SK-N-SH (cell line): Measurements from ENCODE around the gene TBC1D9B. TPM values are rescaled to one million over a fixed set of nuclear protein-coding genes. Genes with fewer than 3 reads are reported as not detected.

Experiments
- CTCF ChIA-PET: fragments of 300-600, 350-600 bp; formaldehyde crosslinking; extraction: SDS; loops from one replicate; lab custom pipeline; 2021; lab: Yijun Ruan, JAX
- POLR2A ChIA-PET: fragments of 350-600 bp; sonication (Branson Sonifier 250); formaldehyde crosslinking; extraction: SDS; loops from one replicate; lab custom pipeline; 2020; ENCODE audit warnings: antibody characterized with exemption, inconsistent platforms; lab: Yijun Ruan, JAX
- DNase-seq: peaks from one replicate; pipeline ENCODE4 v3.0.0; 2012
- H2AFZ ChIP-seq: fragments of 200-600 bp; sonication (generic); 2 replicates; pipeline ENCODE4 v1.8.1; 2016; ENCODE audit warnings: antibody characterized with exemption, mild to moderate bottlenecking, low read depth
- H3F3A ChIP-seq: fragments of 200-600 bp; sonication (generic); replicated peaks from 2 replicates; pipeline ENCODE3; 2016; ENCODE audit warnings: antibody characterized with exemption, mild to moderate bottlenecking; ENCODE audit not compliant: insufficient read depth
- H3K27ac ChIP-seq, 2 experiments: fragments of 200-500 bp in 1 of 2; fragments of 200-600 bp in 1 of 2; sonication (Bioruptor generic) in 1 of 2; sonication (generic), shearing (Covaris generic) in 1 of 2; 2 replicates each; pipeline versions ENCODE4 v1.5.1 to v1.6.1; 2014 to 2016; ENCODE audit warnings: low read depth in 2 of 2, inconsistent platforms in 1 of 2, low read length in 1 of 2, mild to moderate bottlenecking in 1 of 2, mixed read lengths in 1 of 2
- H3K27me3 ChIP-seq: fragments of 200-600 bp; sonication (generic), shearing (Covaris generic); 2 replicates; pipeline ENCODE4 v1.6.1; 2016; ENCODE audit warnings: mixed run types; ENCODE audit not compliant: insufficient read depth
- H3K36me3 ChIP-seq, 2 experiments: fragments of 200-500 bp in 1 of 2; fragments of 200-600 bp in 1 of 2; sonication (Bioruptor generic) in 1 of 2; sonication (generic) in 1 of 2; replicated peaks in 1 of 2; 2 replicates each; pipeline versions ENCODE3 to v1.5.1; 2014 to 2016; ENCODE audit warnings: low read length in 1 of 2, mild to moderate bottlenecking in 1 of 2; ENCODE audit not compliant: insufficient read depth in 2 of 2, control insufficient read depth in 1 of 2
- H3K4me1 ChIP-seq, 2 experiments: fragments of 200-500 bp in 1 of 2; fragments of 200-600 bp in 1 of 2; sonication (Bioruptor generic) in 1 of 2; sonication (generic), shearing (Covaris generic) in 1 of 2; 2 replicates each; pipeline versions ENCODE4 v1.5.1 to v1.6.1; 2014 to 2016; ENCODE audit warnings: low read depth in 1 of 2, low read length in 1 of 2, mixed run types in 1 of 2; ENCODE audit not compliant: insufficient read depth in 2 of 2, control insufficient read depth in 1 of 2
- H3K4me2 ChIP-seq: fragments of 200-600 bp; sonication (generic), shearing (Covaris generic); 2 replicates; pipeline ENCODE4 v1.6.1; 2017; ENCODE audit warnings: mixed run types
- H3K4me3 ChIP-seq, 2 experiments: fragments of 200-500 bp in 1 of 2; fragments of 200-600 bp in 1 of 2; sonication (Bioruptor generic) in 1 of 2; sonication (generic), shearing (Covaris generic) in 1 of 2; 2 replicates each; pipeline versions ENCODE4 v1.5.1 to v1.8.1; 2014 to 2016; ENCODE audit warnings: low read depth in 2 of 2, inconsistent platforms in 1 of 2, low read length in 1 of 2, mild to moderate bottlenecking in 1 of 2, mixed read lengths in 1 of 2, moderate library complexity in 1 of 2
- H3K79me2 ChIP-seq: fragments of 200-600 bp; sonication (generic); 2 replicates; pipeline ENCODE4 v1.8.1; 2017; ENCODE audit warnings: mild to moderate bottlenecking; ENCODE audit not compliant: insufficient read depth
- H3K9ac ChIP-seq: fragments of 200-600 bp; sonication (generic); 2 replicates; pipeline ENCODE4 v1.6.1; 2017; ENCODE audit warnings: mixed run types
- H3K9me2 ChIP-seq: fragments of 200-600 bp; sonication (generic); 2 replicates; pipeline ENCODE4 v1.6.1; 2017; ENCODE audit warnings: mixed run types
- H3K9me3 ChIP-seq: fragments of 200-600 bp; sonication (generic); 2 replicates; pipeline ENCODE4 v1.6.1; 2017; ENCODE audit warnings: mixed run types, mild to moderate bottlenecking, moderate library complexity
- H4K20me1 ChIP-seq: fragments of 200-600 bp; sonication (generic); 2 replicates; pipeline ENCODE4 v1.6.1; 2017; ENCODE audit warnings: mild to moderate bottlenecking, mixed run types; ENCODE audit not compliant: insufficient read depth
- CHD2 ChIP-seq: fragments of 150-350 bp; IDR thresholded peaks from 2 replicates; pipeline ENCODE4 v1.6.1; 2018; ENCODE audit warnings: low read length; ENCODE audit not compliant: partially characterized antibody
- ELF1 ChIP-seq: IDR thresholded peaks from 2 replicates; pipeline ENCODE4 v1.4.0; 2012
- EZH2phosphoT487 ChIP-seq: fragments of 200-600 bp; sonication (generic); IDR thresholded peaks from 2 replicates; pipeline ENCODE4 v1.6.1; 2017; ENCODE audit warnings: low read depth, mixed run types, mild to moderate bottlenecking, antibody characterized with exemption, moderate library complexity, borderline replicate concordance
- FOXM1 ChIP-seq: IDR thresholded peaks from 2 replicates; pipeline ENCODE4 v1.4.0; 2012; ENCODE audit warnings: low read depth, mild to moderate bottlenecking
- GABPA ChIP-seq: IDR thresholded peaks from 2 replicates; pipeline ENCODE4 v1.4.0; 2012; ENCODE audit warnings: low read depth, mild to moderate bottlenecking
- GATA2 ChIP-seq: sonication (generic); formaldehyde crosslinking; IDR thresholded peaks from 2 replicates; pipeline ENCODE4 v1.5.0; 2020; ENCODE audit warnings: mild to moderate bottlenecking, missing genetic modification reagents
- JUND ChIP-seq: IDR thresholded peaks from 2 replicates; pipeline ENCODE4 v1.4.0; 2012
- MEF2A ChIP-seq: IDR thresholded peaks from 2 replicates; pipeline ENCODE4 v1.4.0; 2012; ENCODE audit warnings: low read depth, borderline replicate concordance
- MXI1 ChIP-seq: IDR thresholded peaks from 2 replicates; pipeline ENCODE4 v1.6.1; 2012; ENCODE audit warnings: mild to moderate bottlenecking, low read depth, low read length, improper control_type of control experiment
- NRF1 ChIP-seq: IDR thresholded peaks from 2 replicates; pipeline ENCODE4 v1.6.1; 2012; ENCODE audit warnings: low read depth, mild to moderate bottlenecking, low read length
- RAD21 ChIP-seq: IDR thresholded peaks from 2 replicates; pipeline ENCODE4 v1.6.1; 2012; ENCODE audit warnings: mild to moderate bottlenecking, low read length
- RCOR1 ChIP-seq: fragments of 150-350 bp; IDR thresholded peaks from 2 replicates; pipeline ENCODE4 v1.6.1; 2017; ENCODE audit warnings: antibody characterized with exemption, low read length
- RFX5 ChIP-seq: IDR thresholded peaks from 2 replicates; pipeline ENCODE4 v1.6.1; 2012; ENCODE audit warnings: mild to moderate bottlenecking, improper control_type of control experiment, low read length
- RXRA ChIP-seq: IDR thresholded peaks from 2 replicates; pipeline ENCODE4 v1.4.0; 2012; ENCODE audit warnings: low read depth, mild to moderate bottlenecking, borderline replicate concordance
- SIN3A ChIP-seq: IDR thresholded peaks from 2 replicates; pipeline ENCODE4 v1.6.1; 2012; ENCODE audit warnings: low read depth, mild to moderate bottlenecking, low read length, moderate library complexity, borderline replicate concordance
- TCF12 ChIP-seq: IDR thresholded peaks from 2 replicates; pipeline ENCODE4 v1.4.0; 2012
- TEAD4 ChIP-seq: IDR thresholded peaks from 2 replicates; pipeline ENCODE4 v1.4.0; 2012; ENCODE audit warnings: mild to moderate bottlenecking, borderline replicate concordance; ENCODE audit not compliant: insufficient read depth
- WGBS: methylation state at CpG from one replicate; pipeline ENCODE4 v1.1.6; 2017; ENCODE audit warnings: low lambda C conversion rate; 5-methylcytosine and 5-hydroxymethylcytosine counted together
- polyA plus RNA-seq, 3 experiments: library from polyadenylated mRNA; depleted of rRNA; stranded (reverse); fragments of >200 nt; gene quantifications; 2 replicates each; pipeline ENCODE4 v1.2.3, GENCODE V29; 2012
- TF ChIP-seq, protein P1 (sequence below): IDR thresholded peaks from 2 replicates; pipeline ENCODE4; 2012
- TF ChIP-seq, protein P2 (sequence below): IDR thresholded peaks from 2 replicates; pipeline ENCODE4 v1.4.0; 2012; ENCODE audit warnings: low read depth, borderline replicate concordance
- TF ChIP-seq, protein P3 (sequence below): IDR thresholded peaks from 2 replicates; pipeline ENCODE4 v1.4.0; 2012; ENCODE audit warnings: low read depth
- TF ChIP-seq, protein P4 (sequence below): IDR thresholded peaks from 2 replicates; pipeline ENCODE4 v1.6.1; 2012; ENCODE audit warnings: mild to moderate bottlenecking, low read depth, low read length, moderate library complexity
- TF ChIP-seq, protein P5 (sequence below): fragments of 150-350 bp; IDR thresholded peaks from 2 replicates; pipeline ENCODE4 v1.6.1; 2017; ENCODE audit warnings: antibody characterized with exemption, low read length, low read depth, borderline replicate concordance

TBC1D9B gene
- polyA plus RNA-seq, 1 of the 3 experiments (the other 2 are of a cell fraction) = 75.6 TPM

DNA sequence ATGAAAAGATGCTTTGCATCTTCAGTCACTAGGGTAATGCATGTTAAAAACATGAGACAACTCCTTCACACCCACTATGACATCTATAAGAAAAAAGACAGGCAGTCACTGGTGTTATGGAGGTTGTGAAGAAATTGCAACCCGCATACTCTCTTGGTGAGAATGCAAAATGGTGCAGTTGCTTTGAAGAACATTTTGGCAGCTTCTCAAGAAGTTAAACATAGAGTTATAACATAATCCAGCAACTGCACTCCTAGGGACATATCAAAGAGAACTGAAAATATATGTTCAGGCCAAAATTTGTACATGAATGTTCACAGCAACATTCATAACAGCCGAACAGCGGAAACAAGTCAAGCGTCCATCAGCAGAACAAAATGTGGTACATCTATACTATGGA, 46.3 kb upstream of the TBC1D9B start:
- H3K79me2 ChIP-seq = no peaks in the 10 kb centered on the region
- CTCF ChIA-PET = no interaction called here
- H3K9ac ChIP-seq = no peak overlapping the region
- 100% methylated on average over 4 of the region's 4 CpGs for WGBS
- no peaks in the 10 kb centered on the region for H3F3A ChIP-seq
- TF ChIP-seq CHD2 = no peak
- TF ChIP-seq, protein P1, sequence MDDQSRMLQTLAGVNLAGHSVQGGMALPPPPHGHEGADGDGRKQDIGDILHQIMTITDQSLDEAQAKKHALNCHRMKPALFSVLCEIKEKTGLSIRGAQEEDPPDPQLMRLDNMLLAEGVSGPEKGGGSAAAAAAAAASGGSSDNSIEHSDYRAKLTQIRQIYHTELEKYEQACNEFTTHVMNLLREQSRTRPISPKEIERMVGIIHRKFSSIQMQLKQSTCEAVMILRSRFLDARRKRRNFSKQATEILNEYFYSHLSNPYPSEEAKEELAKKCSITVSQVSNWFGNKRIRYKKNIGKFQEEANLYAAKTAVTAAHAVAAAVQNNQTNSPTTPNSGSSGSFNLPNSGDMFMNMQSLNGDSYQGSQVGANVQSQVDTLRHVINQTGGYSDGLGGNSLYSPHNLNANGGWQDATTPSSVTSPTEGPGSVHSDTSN = no peak
- no peak for TF ChIP-seq GATA2
- TF ChIP-seq EZH2phosphoT487 = no peak
- no peak for TF ChIP-seq MXI1
- no peak for TF ChIP-seq MEF2A
- TF ChIP-seq NRF1 = no peak
- TF ChIP-seq ELF1 = no peak
- no peak for TF ChIP-seq RXRA
- TF ChIP-seq, protein P2, sequence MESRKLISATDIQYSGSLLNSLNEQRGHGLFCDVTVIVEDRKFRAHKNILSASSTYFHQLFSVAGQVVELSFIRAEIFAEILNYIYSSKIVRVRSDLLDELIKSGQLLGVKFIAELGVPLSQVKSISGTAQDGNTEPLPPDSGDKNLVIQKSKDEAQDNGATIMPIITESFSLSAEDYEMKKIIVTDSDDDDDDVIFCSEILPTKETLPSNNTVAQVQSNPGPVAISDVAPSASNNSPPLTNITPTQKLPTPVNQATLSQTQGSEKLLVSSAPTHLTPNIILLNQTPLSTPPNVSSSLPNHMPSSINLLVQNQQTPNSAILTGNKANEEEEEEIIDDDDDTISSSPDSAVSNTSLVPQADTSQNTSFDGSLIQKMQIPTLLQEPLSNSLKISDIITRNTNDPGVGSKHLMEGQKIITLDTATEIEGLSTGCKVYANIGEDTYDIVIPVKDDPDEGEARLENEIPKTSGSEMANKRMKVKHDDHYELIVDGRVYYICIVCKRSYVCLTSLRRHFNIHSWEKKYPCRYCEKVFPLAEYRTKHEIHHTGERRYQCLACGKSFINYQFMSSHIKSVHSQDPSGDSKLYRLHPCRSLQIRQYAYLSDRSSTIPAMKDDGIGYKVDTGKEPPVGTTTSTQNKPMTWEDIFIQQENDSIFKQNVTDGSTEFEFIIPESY = no peak
- no peak for TF ChIP-seq TEAD4
- no peak for TF ChIP-seq RAD21
- TF ChIP-seq RCOR1 = no peak
- no peak for TF ChIP-seq TCF12
- TF ChIP-seq, all 33 proteins: peak for 0
- Histone ChIP-seq H3K4me2 (no peak overlapping the region), H3K27me3 (no peaks in the 10 kb centered on the region), H3K9me2 (no peaks in the 10 kb centered on the region), H3K27ac (no peak overlapping the region), H3K9me3 (no peaks in the 10 kb centered on the region), H3K36me3 (peaks cover 4 to 7% of the 10 kb centered on the region in 2 experiments), H4K20me1 (no peaks in the 10 kb centered on the region), H2AFZ (no peak overlapping the region), H3K4me3 (no peak overlapping the region), H3K4me1 (no peaks in the 10 kb centered on the region)
- POLR2A ChIA-PET = no interaction called here
- DNase-seq = no peak

DNA sequence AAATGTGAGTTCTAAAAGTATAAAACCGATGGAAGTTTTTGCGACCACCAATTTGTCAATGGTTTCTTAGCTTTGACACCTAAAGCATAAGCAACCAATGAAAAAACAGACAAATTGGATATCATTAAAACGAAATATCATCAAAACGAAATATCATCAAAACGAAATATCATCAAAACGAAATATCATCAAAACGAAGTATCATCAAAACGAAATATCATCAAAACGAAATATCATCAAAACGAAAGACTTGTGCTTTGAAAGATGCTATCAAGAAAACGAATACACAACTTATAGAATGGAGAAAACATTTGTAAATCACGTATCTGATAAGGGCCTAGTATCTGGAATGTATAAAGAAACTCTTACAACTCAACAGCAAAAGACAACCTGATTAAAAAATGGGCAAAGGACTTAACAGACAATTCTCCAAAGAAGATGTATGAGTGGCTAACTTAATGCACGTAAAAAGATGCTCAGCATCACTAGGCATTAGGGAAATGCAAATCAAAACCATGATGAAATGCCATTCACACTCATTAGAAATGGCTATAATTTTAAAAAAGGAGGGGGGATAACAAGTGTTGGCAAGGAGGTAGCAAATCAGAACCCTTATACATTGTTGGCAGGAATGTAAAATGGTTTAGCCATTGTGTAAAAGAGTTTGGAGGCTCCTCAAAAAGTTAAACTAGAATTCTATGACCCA, 29.4 kb upstream of the TBC1D9B start:
- Histone ChIP-seq H3K9ac (no peak overlapping the region), H3K79me2 (no peaks in the 10 kb centered on the region), H3K9me3 (no peaks in the 10 kb centered on the region), H3K9me2 (0 out of 2 replicates have a peak, but pooled peaks cover 5% of the 10 kb centered on the region), H3K36me3 (no peaks in the 10 kb centered on the region), H3K27me3 (no peaks in the 10 kb centered on the region), H3K4me1 (no peaks in the 10 kb centered on the region), H3K27ac (no peak overlapping the region), H3K4me3 (no peak overlapping the region), H3K4me2 (no peak overlapping the region), H4K20me1 (no peaks in the 10 kb centered on the region), H3F3A (peaks cover 4% of the 10 kb centered on the region), H2AFZ (no peak overlapping the region)
- CTCF ChIA-PET = no interaction called here
- POLR2A ChIA-PET = no interaction called here
- WGBS = 70% methylated on average over 13 of the region's 13 CpGs
- DNase-seq = no peak
- TF ChIP-seq RFX5 (no peak), ELF1 (no peak), SIN3A (no peak), GATA2 (no peak), GABPA (no peak), JUND (no peak), FOXM1 (no peak), CHD2 (no peak)
- TF ChIP-seq, protein P3, sequence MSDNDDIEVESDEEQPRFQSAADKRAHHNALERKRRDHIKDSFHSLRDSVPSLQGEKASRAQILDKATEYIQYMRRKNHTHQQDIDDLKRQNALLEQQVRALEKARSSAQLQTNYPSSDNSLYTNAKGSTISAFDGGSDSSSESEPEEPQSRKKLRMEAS = no peak
- TF ChIP-seq, protein P4, sequence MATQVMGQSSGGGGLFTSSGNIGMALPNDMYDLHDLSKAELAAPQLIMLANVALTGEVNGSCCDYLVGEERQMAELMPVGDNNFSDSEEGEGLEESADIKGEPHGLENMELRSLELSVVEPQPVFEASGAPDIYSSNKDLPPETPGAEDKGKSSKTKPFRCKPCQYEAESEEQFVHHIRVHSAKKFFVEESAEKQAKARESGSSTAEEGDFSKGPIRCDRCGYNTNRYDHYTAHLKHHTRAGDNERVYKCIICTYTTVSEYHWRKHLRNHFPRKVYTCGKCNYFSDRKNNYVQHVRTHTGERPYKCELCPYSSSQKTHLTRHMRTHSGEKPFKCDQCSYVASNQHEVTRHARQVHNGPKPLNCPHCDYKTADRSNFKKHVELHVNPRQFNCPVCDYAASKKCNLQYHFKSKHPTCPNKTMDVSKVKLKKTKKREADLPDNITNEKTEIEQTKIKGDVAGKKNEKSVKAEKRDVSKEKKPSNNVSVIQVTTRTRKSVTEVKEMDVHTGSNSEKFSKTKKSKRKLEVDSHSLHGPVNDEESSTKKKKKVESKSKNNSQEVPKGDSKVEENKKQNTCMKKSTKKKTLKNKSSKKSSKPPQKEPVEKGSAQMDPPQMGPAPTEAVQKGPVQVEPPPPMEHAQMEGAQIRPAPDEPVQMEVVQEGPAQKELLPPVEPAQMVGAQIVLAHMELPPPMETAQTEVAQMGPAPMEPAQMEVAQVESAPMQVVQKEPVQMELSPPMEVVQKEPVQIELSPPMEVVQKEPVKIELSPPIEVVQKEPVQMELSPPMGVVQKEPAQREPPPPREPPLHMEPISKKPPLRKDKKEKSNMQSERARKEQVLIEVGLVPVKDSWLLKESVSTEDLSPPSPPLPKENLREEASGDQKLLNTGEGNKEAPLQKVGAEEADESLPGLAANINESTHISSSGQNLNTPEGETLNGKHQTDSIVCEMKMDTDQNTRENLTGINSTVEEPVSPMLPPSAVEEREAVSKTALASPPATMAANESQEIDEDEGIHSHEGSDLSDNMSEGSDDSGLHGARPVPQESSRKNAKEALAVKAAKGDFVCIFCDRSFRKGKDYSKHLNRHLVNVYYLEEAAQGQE = no peak
- TF ChIP-seq, protein P5, sequence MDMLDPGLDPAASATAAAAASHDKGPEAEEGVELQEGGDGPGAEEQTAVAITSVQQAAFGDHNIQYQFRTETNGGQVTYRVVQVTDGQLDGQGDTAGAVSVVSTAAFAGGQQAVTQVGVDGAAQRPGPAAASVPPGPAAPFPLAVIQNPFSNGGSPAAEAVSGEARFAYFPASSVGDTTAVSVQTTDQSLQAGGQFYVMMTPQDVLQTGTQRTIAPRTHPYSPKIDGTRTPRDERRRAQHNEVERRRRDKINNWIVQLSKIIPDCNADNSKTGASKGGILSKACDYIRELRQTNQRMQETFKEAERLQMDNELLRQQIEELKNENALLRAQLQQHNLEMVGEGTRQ = no peak
